Osteoblast (primary cell): ENCODE results near the gene USP1. TPM values are rescaled to one million over a fixed set of nuclear protein-coding genes. Genes with fewer than 3 reads are reported as not detected.

Experiments
- DNase-seq: peaks from one replicate; pipeline ENCODE4 v3.0.0; 2011; ENCODE audit warnings: low spot score, mixed read lengths; ENCODE audit not compliant: insufficient read length; ENCODE audit errors: missing footprints
- H2AFZ ChIP-seq: 2 replicates; pipeline ENCODE4 v1.6.0; 2011; ENCODE audit warnings: mild to moderate bottlenecking, low read length
- H3K27ac ChIP-seq: 2 replicates; pipeline ENCODE4 v1.5.1; 2011; ENCODE audit warnings: mild to moderate bottlenecking, low read depth, low read length, moderate library complexity
- H3K27me3 ChIP-seq: 2 replicates; pipeline ENCODE4 v1.6.0; 2012; ENCODE audit warnings: mild to moderate bottlenecking, control low read depth, inconsistent platforms, low read length, moderate library complexity; ENCODE audit not compliant: insufficient read depth
- H3K36me3 ChIP-seq: 2 replicates; pipeline ENCODE4 v1.5.1; 2011; ENCODE audit warnings: mild to moderate bottlenecking, low read length, control low read depth, moderate library complexity; ENCODE audit not compliant: insufficient read depth
- H3K4me1 ChIP-seq: 2 replicates; pipeline ENCODE4 v1.5.1; 2011; ENCODE audit warnings: mild to moderate bottlenecking, low read length, control low read depth, moderate library complexity; ENCODE audit not compliant: insufficient read depth
- H3K4me2 ChIP-seq: 2 replicates; pipeline ENCODE4 v1.6.0; 2011; ENCODE audit warnings: mild to moderate bottlenecking, low read length; ENCODE audit not compliant: insufficient read depth
- H3K4me3 ChIP-seq: fragments of 200-600 bp; sonication (generic); 3 replicates; pipeline ENCODE4 v1.5.1; 2012; ENCODE audit warnings: mild to moderate bottlenecking, low read length, inconsistent platforms; ENCODE audit not compliant: insufficient read depth
- H3K79me2 ChIP-seq: 2 replicates; pipeline ENCODE4 v1.6.0; 2012; ENCODE audit warnings: mild to moderate bottlenecking, low read length, control low read depth, inconsistent platforms; ENCODE audit not compliant: insufficient read depth
- H3K9me3 ChIP-seq: 2 replicates; pipeline ENCODE4 v1.5.1; 2011; ENCODE audit warnings: low read depth, low read length, control low read depth
- H4K20me1 ChIP-seq: 2 replicates; pipeline ENCODE4 v1.6.0; 2012; ENCODE audit warnings: mild to moderate bottlenecking, low read length, control low read depth; ENCODE audit not compliant: insufficient read depth
- total RNA-seq: library from RNA; depleted of rRNA; stranded (reverse); fragments of >200 nt; gene quantifications from 2 replicates; pipeline ENCODE4 v1.2.3, GENCODE V29; 2012
- TF ChIP-seq, protein P1 (sequence below): IDR thresholded peaks from 2 replicates; pipeline ENCODE4 v1.5.1; 2011; ENCODE audit warnings: mild to moderate bottlenecking, low read depth, low read length, moderate library complexity; ENCODE audit errors: extremely low read depth

Gene USP1, protein sequence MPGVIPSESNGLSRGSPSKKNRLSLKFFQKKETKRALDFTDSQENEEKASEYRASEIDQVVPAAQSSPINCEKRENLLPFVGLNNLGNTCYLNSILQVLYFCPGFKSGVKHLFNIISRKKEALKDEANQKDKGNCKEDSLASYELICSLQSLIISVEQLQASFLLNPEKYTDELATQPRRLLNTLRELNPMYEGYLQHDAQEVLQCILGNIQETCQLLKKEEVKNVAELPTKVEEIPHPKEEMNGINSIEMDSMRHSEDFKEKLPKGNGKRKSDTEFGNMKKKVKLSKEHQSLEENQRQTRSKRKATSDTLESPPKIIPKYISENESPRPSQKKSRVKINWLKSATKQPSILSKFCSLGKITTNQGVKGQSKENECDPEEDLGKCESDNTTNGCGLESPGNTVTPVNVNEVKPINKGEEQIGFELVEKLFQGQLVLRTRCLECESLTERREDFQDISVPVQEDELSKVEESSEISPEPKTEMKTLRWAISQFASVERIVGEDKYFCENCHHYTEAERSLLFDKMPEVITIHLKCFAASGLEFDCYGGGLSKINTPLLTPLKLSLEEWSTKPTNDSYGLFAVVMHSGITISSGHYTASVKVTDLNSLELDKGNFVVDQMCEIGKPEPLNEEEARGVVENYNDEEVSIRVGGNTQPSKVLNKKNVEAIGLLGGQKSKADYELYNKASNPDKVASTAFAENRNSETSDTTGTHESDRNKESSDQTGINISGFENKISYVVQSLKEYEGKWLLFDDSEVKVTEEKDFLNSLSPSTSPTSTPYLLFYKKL
- total RNA-seq, result 20.9 and 23.5 TPM in 2 replicates

DNA sequence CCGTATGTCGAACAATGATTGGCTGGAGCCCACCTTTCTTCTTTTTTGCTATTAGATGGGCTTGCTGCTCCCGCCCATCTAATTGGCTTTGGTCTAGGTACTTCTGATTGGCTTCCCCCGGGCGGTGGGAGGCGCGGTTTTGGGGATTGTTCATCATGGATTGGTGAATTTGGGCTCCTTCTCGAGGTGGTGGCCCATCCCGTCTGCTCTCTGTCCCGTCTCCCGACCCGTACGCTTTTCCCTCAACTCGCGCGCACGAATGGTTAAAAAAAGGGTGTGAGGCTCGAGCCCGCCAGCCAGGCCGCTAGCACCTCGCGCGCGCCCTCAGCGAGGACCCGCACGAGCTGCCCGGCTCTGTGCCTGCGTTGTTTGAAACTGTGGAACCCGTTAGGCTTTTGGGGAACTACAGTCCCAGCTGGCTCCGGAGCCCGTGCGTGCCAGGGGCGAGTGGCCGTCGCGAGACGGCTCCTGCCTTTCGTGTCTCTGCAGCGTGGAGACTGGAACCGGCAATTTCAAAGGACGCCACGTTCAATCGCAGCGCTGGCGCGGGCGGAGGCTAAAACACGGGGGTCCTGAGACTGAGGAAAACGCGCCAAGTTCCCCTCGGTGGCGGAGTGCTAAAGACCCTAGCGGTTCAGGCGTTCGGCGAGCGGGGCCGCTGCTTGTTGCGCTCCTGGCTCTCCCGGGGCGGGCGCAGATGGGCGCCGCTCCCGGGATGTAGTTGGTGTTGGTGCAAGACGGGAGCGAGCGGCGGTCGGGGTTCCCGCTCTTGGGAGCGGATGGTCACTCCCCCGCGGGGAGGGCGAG lies at the start of gene USP1:
TSS of gene USP1 (plus strand) at position 584 of the 807 bp plus-strand sequence. CDS start 2,819 bp downstream, outside the sequence.
- DNase-seq, result peak; percentile 99
- H3K79me2 ChIP-seq, result peaks cover 48% of the 10 kb centered on the region

DNA sequence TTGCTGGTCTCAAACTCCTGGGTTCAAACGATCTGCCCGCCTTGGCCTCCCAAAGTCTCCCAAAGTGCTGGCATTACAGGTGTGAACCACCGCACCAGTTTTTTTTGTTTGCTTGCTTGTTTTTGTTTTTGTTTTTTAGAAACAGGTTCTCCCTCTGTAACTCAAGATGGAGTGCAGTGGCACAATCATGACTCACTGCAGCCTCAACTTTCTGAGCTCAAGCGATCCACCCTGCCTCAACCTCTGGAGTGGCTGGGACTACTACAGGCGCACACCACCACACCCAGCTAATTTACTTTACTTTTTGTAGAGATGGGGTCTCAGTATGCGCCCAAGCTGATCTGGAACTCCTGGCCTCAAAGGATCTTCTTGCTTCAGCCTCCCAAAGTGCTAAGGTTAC lies 47.3 kb upstream of the USP1 start:
- TF ChIP-seq, protein P1, sequence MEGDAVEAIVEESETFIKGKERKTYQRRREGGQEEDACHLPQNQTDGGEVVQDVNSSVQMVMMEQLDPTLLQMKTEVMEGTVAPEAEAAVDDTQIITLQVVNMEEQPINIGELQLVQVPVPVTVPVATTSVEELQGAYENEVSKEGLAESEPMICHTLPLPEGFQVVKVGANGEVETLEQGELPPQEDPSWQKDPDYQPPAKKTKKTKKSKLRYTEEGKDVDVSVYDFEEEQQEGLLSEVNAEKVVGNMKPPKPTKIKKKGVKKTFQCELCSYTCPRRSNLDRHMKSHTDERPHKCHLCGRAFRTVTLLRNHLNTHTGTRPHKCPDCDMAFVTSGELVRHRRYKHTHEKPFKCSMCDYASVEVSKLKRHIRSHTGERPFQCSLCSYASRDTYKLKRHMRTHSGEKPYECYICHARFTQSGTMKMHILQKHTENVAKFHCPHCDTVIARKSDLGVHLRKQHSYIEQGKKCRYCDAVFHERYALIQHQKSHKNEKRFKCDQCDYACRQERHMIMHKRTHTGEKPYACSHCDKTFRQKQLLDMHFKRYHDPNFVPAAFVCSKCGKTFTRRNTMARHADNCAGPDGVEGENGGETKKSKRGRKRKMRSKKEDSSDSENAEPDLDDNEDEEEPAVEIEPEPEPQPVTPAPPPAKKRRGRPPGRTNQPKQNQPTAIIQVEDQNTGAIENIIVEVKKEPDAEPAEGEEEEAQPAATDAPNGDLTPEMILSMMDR, result no peak
- H3K36me3 ChIP-seq, result no peaks in the 10 kb centered on the region
- no peaks in the 10 kb centered on the region for H4K20me1 ChIP-seq
- H3K27ac ChIP-seq, result no peak overlapping the region
- no peaks in the 10 kb centered on the region for H3K27me3 ChIP-seq
- no peak overlapping the region for H2AFZ ChIP-seq
- H3K4me3 ChIP-seq, result no peak overlapping the region
- no peaks in the 10 kb centered on the region for H3K9me3 ChIP-seq
- H3K4me1 ChIP-seq, result peaks cover 6% of the 10 kb centered on the region
- no peak overlapping the region for H3K4me2 ChIP-seq
- DNase-seq, result no peak
- no peaks in the 10 kb centered on the region for H3K79me2 ChIP-seq

More for the DNA sequence above, at the start of gene USP1:
- Histone ChIP-seq H3K9me3 (no peaks in the 10 kb centered on the region), H3K36me3 (peaks cover 4% of the 10 kb centered on the region), H3K4me1 (peaks cover 15% of the 10 kb centered on the region), H3K27me3 (no peaks in the 10 kb centered on the region), H3K27ac (peak within 1 kb of the TSS; percentile 99), H3K4me3 (peak within 1 kb of the TSS; percentile 90), H2AFZ (peak within 1 kb of the TSS; percentile 98), H4K20me1 (peaks cover 2% of the 10 kb centered on the region), H3K4me2 (peak within 1 kb of the TSS; percentile 99)
- TF ChIP-seq, protein P1, result no peak

DNA sequence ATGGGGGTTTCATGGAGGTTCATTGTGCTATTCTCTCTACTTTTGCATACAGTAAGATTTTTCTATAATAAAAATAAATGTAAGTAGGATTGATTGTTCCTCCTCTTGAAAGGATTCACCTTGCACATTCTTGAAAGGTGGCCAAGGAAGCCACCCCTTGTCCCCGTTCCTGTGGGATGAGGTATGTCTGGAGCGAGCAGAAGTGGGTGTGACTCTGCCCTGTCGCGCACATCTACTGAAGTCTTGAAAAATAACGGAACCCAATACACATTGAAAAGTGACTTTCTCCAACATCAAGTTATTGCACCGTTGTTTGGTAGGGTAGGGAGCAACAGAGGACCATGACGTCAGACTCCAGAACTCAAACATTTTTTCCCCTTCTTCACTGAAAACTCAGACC lies 46.8 kb upstream of the USP1 start:
- H3K4me1 ChIP-seq, result peaks cover 1% of the 10 kb centered on the region
- H3K27me3 ChIP-seq, result no peaks in the 10 kb centered on the region
- no peaks in the 10 kb centered on the region for H3K36me3 ChIP-seq
- TF ChIP-seq, protein P1, result no peak
- no peak overlapping the region for H3K27ac ChIP-seq
- no peak overlapping the region for H3K4me3 ChIP-seq
- H4K20me1 ChIP-seq, result no peaks in the 10 kb centered on the region
- H3K79me2 ChIP-seq, result no peaks in the 10 kb centered on the region
- no peaks in the 10 kb centered on the region for H3K9me3 ChIP-seq
- no peak overlapping the region for H2AFZ ChIP-seq
- no peak overlapping the region for H3K4me2 ChIP-seq
- no peak for DNase-seq
